Endothelial cell of umbilical vein (primary cell): ENCODE measurements around the gene THUMPD2. TPM values are rescaled to one million over a fixed set of nuclear protein-coding genes. Genes with fewer than 3 reads are reported as not detected.

Experiments used
- BruUV-seq: library from RNA; stranded (reverse); fragments of 400-500 nt; replicated peaks from 2 replicates; lab custom pipeline; 2021; lab: Mats Ljungman, UMichigan
- CTCF ChIA-PET: fragments of 300-600, 350-600 bp; sonication (Branson Sonifier 250); formaldehyde crosslinking; loops from one replicate; lab custom pipeline; 2021; ENCODE audit warnings: antibody characterized with exemption, inconsistent platforms; lab: Charles Lee
- POLR2A ChIA-PET: fragments of 300-600, 350-600 bp; sonication (Branson Sonifier 250); formaldehyde crosslinking; loops from one replicate; lab custom pipeline; 2021; ENCODE audit warnings: antibody characterized with exemption, inconsistent platforms; lab: Charles Lee
- DNase-seq: peaks from one replicate; pipeline ENCODE4 v3.0.0-alpha.2; 2011; ENCODE audit warnings: low read depth, low spot score
- FAIRE-seq: peaks from 2 replicates; lab custom pipeline; 2011; peaks lifted over from hg19 to GRCh38; lab: Jason Lieb, UNC
- H2AFZ ChIP-seq: 2 replicates; pipeline ENCODE4 v1.6.0; 2012; ENCODE audit warnings: low read depth, low read length, control low read depth, inconsistent platforms
- H3K27ac ChIP-seq: 2 replicates; pipeline ENCODE4 v1.5.1; 2011; ENCODE audit warnings: low read depth, mild to moderate bottlenecking, control low read depth, low read length, moderate library complexity; ENCODE audit not compliant: insufficient read depth
- H3K27me3 ChIP-seq, 2 experiments: 2 replicates each; pipeline versions ENCODE4 v1.6.0 to v1.6.1; 2011; ENCODE audit warnings: low read length in 2 of 2, mixed read lengths in 1 of 2; ENCODE audit not compliant: control insufficient read depth in 2 of 2, insufficient read depth in 2 of 2
- H3K36me3 ChIP-seq, 2 experiments: 2 replicates in 1 of 2; 3 replicates in 1 of 2; pipeline ENCODE4 v1.5.1; 2011; ENCODE audit warnings: low read length in 2 of 2, mild to moderate bottlenecking in 1 of 2, moderate library complexity in 1 of 2; ENCODE audit not compliant: control insufficient read depth in 2 of 2, insufficient read depth in 2 of 2; ENCODE audit errors: extremely low read depth in 1 of 2
- H3K4me1 ChIP-seq: 3 replicates; pipeline ENCODE4 v1.5.1; 2011; ENCODE audit warnings: mild to moderate bottlenecking, low read length; ENCODE audit not compliant: control insufficient read depth, insufficient read depth; ENCODE audit errors: extremely low read depth
- H3K4me2 ChIP-seq: 2 replicates; pipeline ENCODE4 v1.6.1; 2011; ENCODE audit warnings: low read length, control low read depth, mixed read lengths; ENCODE audit not compliant: insufficient read depth
- H3K4me3 ChIP-seq, 3 experiments: fragments of 200-600 bp in 1 of 3; sonication (generic), shearing (Covaris generic) in 1 of 3; replicated peaks in 1 of 3; 2 replicates each; pipeline ENCODE4 v1.5.1; 2011 to 2016; ENCODE audit warnings: control low read depth in 3 of 3, low read length in 3 of 3, mild to moderate bottlenecking in 2 of 3, inconsistent platforms in 1 of 3, low read depth in 1 of 3, moderate library complexity in 1 of 3; ENCODE audit not compliant: insufficient read depth in 1 of 3
- H3K79me2 ChIP-seq: 2 replicates; pipeline ENCODE4 v1.6.0; 2012; ENCODE audit warnings: low read length, inconsistent platforms; ENCODE audit not compliant: control insufficient read depth, insufficient read depth
- H3K9ac ChIP-seq: replicated peaks from 2 replicates; pipeline ENCODE3; 2011; ENCODE audit warnings: low read length, control low read depth; ENCODE audit not compliant: insufficient read depth; ENCODE audit errors: extremely low read depth
- H3K9me1 ChIP-seq: replicated peaks from 3 replicates; pipeline ENCODE4 v1.6.0; 2011; ENCODE audit warnings: mild to moderate bottlenecking, low read length; ENCODE audit not compliant: control insufficient read depth, insufficient read depth; ENCODE audit errors: extremely low read depth
- H3K9me3 ChIP-seq: replicated peaks from 2 replicates; pipeline ENCODE4 v1.5.1; 2012; ENCODE audit warnings: low read length, inconsistent platforms; ENCODE audit not compliant: control insufficient read depth, insufficient read depth
- H4K20me1 ChIP-seq: replicated peaks from 2 replicates; pipeline ENCODE3; 2011; ENCODE audit warnings: mild to moderate bottlenecking, low read length; ENCODE audit not compliant: control insufficient read depth, insufficient read depth; ENCODE audit errors: extremely low read depth
- CTCF ChIP-seq, 2 donors: IDR thresholded peaks; 1 replicate in 1 of 2; 2 replicates in 1 of 2; pipeline ENCODE4 v1.5.1; 2011; ENCODE audit warnings: low read length in 2 of 2, mild to moderate bottlenecking in 2 of 2, moderate library complexity in 2 of 2, control low read depth in 1 of 2, inconsistent platforms in 1 of 2, low read depth in 1 of 2; ENCODE audit not compliant: insufficient read depth in 1 of 2; ENCODE audit errors: extremely low read depth in 1 of 2
- EZH2 ChIP-seq: IDR thresholded peaks from 2 replicates; pipeline ENCODE4 v1.6.1; 2012; ENCODE audit warnings: borderline replicate concordance, low read depth, mild to moderate bottlenecking, moderate library complexity, low read length, inconsistent platforms; ENCODE audit not compliant: severe bottlenecking
- FOS ChIP-seq: IDR thresholded peaks from 2 replicates; pipeline ENCODE4 v1.6.1; 2011; ENCODE audit warnings: mild to moderate bottlenecking, low read length, moderate library complexity, borderline replicate concordance; ENCODE audit not compliant: insufficient read depth
- GATA2 ChIP-seq: IDR thresholded peaks from 2 replicates; pipeline ENCODE4 v1.7.0; 2011; ENCODE audit warnings: low read depth, mild to moderate bottlenecking, moderate library complexity, mixed read lengths, low read length; ENCODE audit not compliant: insufficient read length, insufficient read depth
- JUN ChIP-seq: IDR thresholded peaks from 2 replicates; pipeline ENCODE4 v1.6.1; 2011; ENCODE audit warnings: borderline replicate concordance, low read depth; ENCODE audit not compliant: insufficient read length, insufficient read depth
- MAX ChIP-seq: IDR thresholded peaks from 2 replicates; pipeline ENCODE4 v1.6.1; 2011; ENCODE audit not compliant: insufficient read depth, insufficient read length
- MYC ChIP-seq: IDR thresholded peaks from one replicate; pipeline ENCODE4 v1.6.1; 2011; ENCODE audit warnings: mild to moderate bottlenecking, low read depth, low read length
- POLR2A ChIP-seq: IDR thresholded peaks from 2 replicates; pipeline ENCODE4 v1.6.1; 2012; ENCODE audit warnings: low read depth, mild to moderate bottlenecking, control low read depth, low read length
- POLR2AphosphoS5 ChIP-seq: IDR thresholded peaks from 2 replicates; pipeline ENCODE4 v1.6.1; 2012; ENCODE audit warnings: low read depth, mild to moderate bottlenecking, control low read depth, low read length, moderate library complexity; ENCODE audit not compliant: insufficient read depth
- dilution Hi-C: fragments of 300-500 bp; cut with MboI; formaldehyde crosslinking; loops from one replicate; pipeline ENCODE4 v1.15.0; 2019; ENCODE audit warnings: low sequenced_read_pairs; ENCODE audit not compliant: extremely low pct_ligation_motif_present
- intact Hi-C: fragments of 100-400 bp; cut with micrococcal nuclease; formaldehyde crosslinking; loops from one replicate; pipeline ENCODE4 v1.10.0; 2022
- polyA plus RNA-seq, 4 experiments: library from polyadenylated mRNA; depleted of rRNA in 3 of 4; stranded (reverse) in 3 of 4; unstranded in 1 of 4; fragments of >200 nt; gene quantifications; 2 replicates each; pipeline versions ENCODE4 v1.2.1 to v1.2.3, GENCODE V29; 2011 to 2012; ENCODE audit warnings: missing spikeins in 1 of 4
- total RNA-seq: library from RNA; stranded (reverse); gene quantifications from 2 replicates; pipeline ENCODE4 v1.2.3, GENCODE V29; 2021

THUMPD2 gene
- total and polyA plus RNA-seq, 2 donors (not counting 3 experiments of a cell fraction or from before 2014, with no cell fraction given), result 4.3 to 8.2 TPM

- H3K9me3 ChIP-seq, result no peaks in the 10 kb centered on the region
- DNase-seq (no peak), FAIRE-seq (no peak)
- H4K20me1 ChIP-seq, result no peaks in the 10 kb centered on the region
- no peaks in the 10 kb centered on the region for H3K79me2 ChIP-seq
- no peak overlapping the region for H3K4me2 ChIP-seq
- H3K9ac ChIP-seq, result no peak overlapping the region
- no peaks in the 10 kb centered on the region for H3K36me3 ChIP-seq
- peaks cover 0 to 10% of the 10 kb centered on the region in 2 experiments for H3K27me3 ChIP-seq
- dilution Hi-C loops (no loop called here), intact Hi-C loops (no loop called here)
- no peaks in the 10 kb centered on the region for H3K9me1 ChIP-seq
- no peaks in the 10 kb centered on the region for H3K4me1 ChIP-seq
- H2AFZ ChIP-seq, result no peak overlapping the region
- H3K27ac ChIP-seq, result no peak overlapping the region
- H3K4me3 ChIP-seq, result no peak overlapping the region
- no peak for TF ChIP-seq GATA2
- TF ChIP-seq EZH2, result no peak
- no peak for TF ChIP-seq MAX
- no peak for TF ChIP-seq FOS
- TF ChIP-seq JUN, result no peak
- TF ChIP-seq CTCF (IDR thresholded peaks at IDR 0.05; ENCODE audit: extremely low read depth in 1 of 2, insufficient read depth in 1 of 2, low read depth in 1 of 2, low read length in 2 of 2), result no peak
- no peak for TF ChIP-seq POLR2AphosphoS5
- no peak for TF ChIP-seq POLR2A
- no peak for TF ChIP-seq MYC
- CTCF ChIA-PET, result interaction anchor here (4.4 kb wide), 1 partner anchor 14 kb away, joined by 21 read pairs; no protein-coding TSS in a partner anchor
- POLR2A ChIA-PET, result no interaction called here
- BruUV-seq, result no TSS peak
These were observed 63.2 kb downstream of the THUMPD2 start for GRCh38 chr2:39715822-39716221.
